Fibroblast of lung (primary cell): Measurements from ENCODE around the gene GOPC. TPM values are rescaled to one million over a fixed set of nuclear protein-coding genes. Genes with fewer than 3 reads are reported as not detected.

Experiments
- DNase-seq, 2 donors: peaks; one replicate each; pipeline versions ENCODE4 v3.0.0 to v3.0.0-alpha.2; 2010; ENCODE audit warnings: low read depth in 2 of 2
- H2AFZ ChIP-seq: 2 replicates; pipeline ENCODE4 v1.5.1; 2012; ENCODE audit warnings: low read length, control low read depth, inconsistent platforms
- H3K27ac ChIP-seq: 2 replicates; pipeline ENCODE4 v1.5.1; 2011; ENCODE audit warnings: low read length, control low read depth; ENCODE audit not compliant: insufficient read depth
- H3K27me3 ChIP-seq: 2 replicates; pipeline ENCODE4 v1.5.1; 2011; ENCODE audit warnings: mild to moderate bottlenecking, low read length; ENCODE audit not compliant: control insufficient read depth, insufficient read depth
- H3K36me3 ChIP-seq: 2 replicates; pipeline ENCODE4 v1.5.1; 2011; ENCODE audit warnings: low read length; ENCODE audit not compliant: control insufficient read depth, insufficient read depth
- H3K4me1 ChIP-seq: 2 replicates; pipeline ENCODE4 v1.5.1; 2011; ENCODE audit warnings: low read length; ENCODE audit not compliant: control insufficient read depth, insufficient read depth; ENCODE audit errors: extremely low read depth
- H3K4me2 ChIP-seq: 2 replicates; pipeline ENCODE4 v1.5.1; 2011; ENCODE audit warnings: low read length, control low read depth; ENCODE audit not compliant: insufficient read depth; ENCODE audit errors: extremely low read depth
- H3K4me3 ChIP-seq, 4 experiments: fragments of 200-600 bp in 1 of 4; sonication (generic) in 1 of 4; replicated peaks in 1 of 4; 2 replicates each; pipeline ENCODE4 v1.5.1; 2011 to 2016; ENCODE audit warnings: low read length in 4 of 4, low read depth in 3 of 4, mild to moderate bottlenecking in 3 of 4, control low read depth in 2 of 4, inconsistent platforms in 1 of 4, mixed read lengths in 1 of 4; ENCODE audit not compliant: insufficient read depth in 1 of 4; ENCODE audit errors: control extremely low read depth in 1 of 4
- H3K79me2 ChIP-seq: 2 replicates; pipeline ENCODE4 v1.5.1; 2012; ENCODE audit warnings: mild to moderate bottlenecking, low read length, inconsistent platforms; ENCODE audit not compliant: control insufficient read depth, insufficient read depth
- H3K9ac ChIP-seq: 2 replicates; pipeline ENCODE4 v1.5.1; 2011; ENCODE audit warnings: mild to moderate bottlenecking, low read length, control low read depth; ENCODE audit not compliant: insufficient read depth
- H3K9me3 ChIP-seq: 2 replicates; pipeline ENCODE4 v1.5.1; 2012; ENCODE audit warnings: low read depth, low read length; ENCODE audit not compliant: control insufficient read depth, insufficient read depth
- H4K20me1 ChIP-seq: 2 replicates; pipeline ENCODE4 v1.5.1; 2011; ENCODE audit warnings: low read length; ENCODE audit not compliant: control insufficient read depth, insufficient read depth; ENCODE audit errors: extremely low read depth
- EZH2 ChIP-seq: IDR thresholded peaks from 2 replicates; pipeline ENCODE4 v1.5.1; 2012; ENCODE audit warnings: low read length, control low read depth, mild to moderate bottlenecking; ENCODE audit errors: missing control alignments
- polyA plus RNA-seq, 2 donors: library from polyadenylated mRNA; depleted of rRNA in 1 of 2; stranded (reverse) in 1 of 2; unstranded in 1 of 2; fragments of >200 nt; gene quantifications; 2 replicates each; pipeline ENCODE4 v1.2.1, GENCODE V29; 2011 to 2012; ENCODE audit warnings: missing spikeins in 1 of 2
- total RNA-seq: library from RNA; depleted of rRNA; stranded (reverse); fragments of >200 nt; gene quantifications from 2 replicates; pipeline ENCODE4 v1.2.1, GENCODE V29; 2014
- TF ChIP-seq, protein P1 (sequence below), 2 donors: IDR thresholded peaks in 1 of 2; conservative IDR thresholded peaks in 1 of 2; 1 replicate in 1 of 2; 2 replicates in 1 of 2; pipeline ENCODE4 v1.5.1; 2011 to 2012; ENCODE audit warnings: low read length in 2 of 2, control low read depth in 1 of 2, inconsistent platforms in 1 of 2, low read depth in 1 of 2, mild to moderate bottlenecking in 1 of 2

Gene GOPC
- total and polyA plus RNA-seq, 2 donors (not counting 1 experiment from before 2014, with no cell fraction given): 32.2 to 45.4 TPM

DNA sequence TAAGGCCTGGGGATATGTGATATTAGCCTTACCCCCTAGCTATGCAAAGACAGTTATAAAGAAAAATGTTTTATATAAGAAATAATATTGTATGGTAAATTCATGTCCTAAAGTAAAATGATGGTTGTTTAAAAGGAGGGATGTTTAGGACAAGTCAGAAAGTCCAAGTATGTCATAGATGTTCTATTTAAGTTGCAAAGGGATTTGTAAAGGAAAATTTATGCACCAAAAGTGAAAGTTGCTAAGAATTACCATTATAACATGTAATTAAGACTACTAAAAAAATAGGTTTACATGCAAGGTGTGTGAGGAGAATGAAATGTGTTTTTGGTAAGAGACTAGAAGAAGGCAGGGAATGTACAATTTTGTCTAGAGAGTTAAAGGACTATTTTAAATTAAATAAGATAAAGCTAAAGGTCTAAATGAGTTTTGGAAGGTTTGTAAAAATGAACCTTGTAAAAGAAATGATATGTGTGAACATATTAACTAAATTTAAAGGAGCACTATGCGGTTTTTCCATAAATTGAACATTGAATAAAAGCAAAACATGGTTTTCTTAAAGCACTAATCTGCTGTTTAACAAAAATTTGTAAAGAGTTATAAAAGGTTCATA is 22.7 kb upstream of the GOPC start:
- H3K4me1 ChIP-seq: no peaks in the 10 kb centered on the region
- no peak overlapping the region for H3K27ac ChIP-seq
- H3K79me2 ChIP-seq: no peaks in the 10 kb centered on the region
- TF ChIP-seq, protein P1, sequence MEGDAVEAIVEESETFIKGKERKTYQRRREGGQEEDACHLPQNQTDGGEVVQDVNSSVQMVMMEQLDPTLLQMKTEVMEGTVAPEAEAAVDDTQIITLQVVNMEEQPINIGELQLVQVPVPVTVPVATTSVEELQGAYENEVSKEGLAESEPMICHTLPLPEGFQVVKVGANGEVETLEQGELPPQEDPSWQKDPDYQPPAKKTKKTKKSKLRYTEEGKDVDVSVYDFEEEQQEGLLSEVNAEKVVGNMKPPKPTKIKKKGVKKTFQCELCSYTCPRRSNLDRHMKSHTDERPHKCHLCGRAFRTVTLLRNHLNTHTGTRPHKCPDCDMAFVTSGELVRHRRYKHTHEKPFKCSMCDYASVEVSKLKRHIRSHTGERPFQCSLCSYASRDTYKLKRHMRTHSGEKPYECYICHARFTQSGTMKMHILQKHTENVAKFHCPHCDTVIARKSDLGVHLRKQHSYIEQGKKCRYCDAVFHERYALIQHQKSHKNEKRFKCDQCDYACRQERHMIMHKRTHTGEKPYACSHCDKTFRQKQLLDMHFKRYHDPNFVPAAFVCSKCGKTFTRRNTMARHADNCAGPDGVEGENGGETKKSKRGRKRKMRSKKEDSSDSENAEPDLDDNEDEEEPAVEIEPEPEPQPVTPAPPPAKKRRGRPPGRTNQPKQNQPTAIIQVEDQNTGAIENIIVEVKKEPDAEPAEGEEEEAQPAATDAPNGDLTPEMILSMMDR (conservative IDR thresholded peaks at IDR 0.05 in 1 of 2, IDR thresholded peaks at IDR 0.05 in 1 of 2; ENCODE audit: low read depth in 1 of 2, low read length in 2 of 2): no peak
- TF ChIP-seq EZH2: no peak
- DNase-seq: no peak
- H3K27me3 ChIP-seq: no peaks in the 10 kb centered on the region
- H2AFZ ChIP-seq: no peak overlapping the region
- H3K9ac ChIP-seq: no peak overlapping the region
- H3K36me3 ChIP-seq: no peaks in the 10 kb centered on the region
- no peaks in the 10 kb centered on the region for H3K9me3 ChIP-seq
- no peak overlapping the region for H3K4me3 ChIP-seq
- H3K4me2 ChIP-seq: no peak overlapping the region
- H4K20me1 ChIP-seq: no peaks in the 10 kb centered on the region

DNA sequence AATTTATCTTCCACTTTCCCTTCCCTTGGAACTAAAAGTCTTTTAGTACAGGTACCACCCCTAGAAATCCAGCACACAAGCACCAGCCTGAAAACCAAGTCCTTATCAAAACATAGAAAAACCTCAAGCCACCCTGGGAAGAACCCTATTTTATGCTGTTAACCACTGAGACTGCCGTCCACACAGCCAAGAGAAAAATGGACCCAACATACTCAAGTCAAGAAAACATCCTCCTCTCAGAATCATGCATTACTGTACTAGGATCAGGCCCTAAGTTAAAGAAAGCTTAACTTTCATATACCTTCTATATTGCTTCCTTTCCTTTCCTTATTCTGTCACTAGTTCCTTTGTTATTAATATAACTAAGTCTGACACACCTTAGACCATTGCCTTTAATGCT is 16.9 kb upstream of the GOPC start:
- H4K20me1 ChIP-seq: no peaks in the 10 kb centered on the region
- H3K79me2 ChIP-seq: no peaks in the 10 kb centered on the region
- no peak overlapping the region for H3K4me3 ChIP-seq
- no peaks in the 10 kb centered on the region for H3K36me3 ChIP-seq
- H3K27me3 ChIP-seq: no peaks in the 10 kb centered on the region
- no peak for DNase-seq
- H3K27ac ChIP-seq: no peak overlapping the region
- no peak overlapping the region for H3K4me2 ChIP-seq
- H3K9me3 ChIP-seq: no peaks in the 10 kb centered on the region
- H3K9ac ChIP-seq: no peak overlapping the region
- no peaks in the 10 kb centered on the region for H3K4me1 ChIP-seq
- no peak overlapping the region for H2AFZ ChIP-seq
- TF ChIP-seq EZH2: no peak
- TF ChIP-seq, protein P1 (conservative IDR thresholded peaks at IDR 0.05 in 1 of 2, IDR thresholded peaks at IDR 0.05 in 1 of 2; ENCODE audit: low read depth in 1 of 2, low read length in 2 of 2): no peak

DNA sequence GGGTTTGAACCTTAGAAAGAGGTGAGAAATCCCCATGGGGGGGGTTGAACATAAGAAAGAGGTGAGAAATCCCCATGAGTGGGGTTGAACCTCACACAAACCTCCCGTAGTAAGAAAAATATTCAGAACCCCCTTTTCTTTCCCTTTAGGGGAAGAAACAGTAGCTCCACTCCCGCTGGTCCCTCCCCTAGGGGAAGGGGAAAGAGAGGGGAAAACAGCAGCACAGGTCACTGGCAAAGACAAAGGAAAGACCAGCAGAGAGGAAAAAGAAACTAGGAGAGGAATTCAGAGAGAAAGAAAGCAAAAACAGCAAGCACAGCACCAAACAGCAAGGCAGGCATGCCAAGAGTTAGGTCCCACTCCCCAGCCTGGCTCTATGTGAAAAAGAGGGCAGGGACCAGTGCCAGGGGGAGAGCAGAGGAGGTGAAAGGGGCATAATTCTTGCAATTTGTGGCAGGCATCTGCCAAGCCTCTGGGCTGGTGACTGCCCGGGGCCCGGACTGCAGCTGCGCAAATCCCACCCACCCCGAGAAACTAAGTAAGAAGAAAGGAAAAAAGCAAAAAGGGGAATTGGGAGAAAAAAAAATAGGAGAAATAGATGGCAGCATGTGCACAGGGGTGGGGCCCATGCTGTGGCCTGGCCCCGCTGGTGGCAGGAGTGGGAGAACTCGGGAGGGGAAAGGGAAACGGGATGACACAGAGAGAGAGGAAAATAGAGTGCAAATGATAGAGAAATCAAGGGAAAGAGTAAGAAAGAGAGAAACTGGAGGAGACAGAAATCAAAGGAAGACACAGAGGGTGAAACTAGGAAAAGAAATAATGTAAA is 15.1 kb upstream of the GOPC start:
- Histone ChIP-seq H2AFZ (no peak overlapping the region), H3K36me3 (no peaks in the 10 kb centered on the region), H3K4me3 (no peak overlapping the region), H3K9ac (no peak overlapping the region), H3K4me1 (no peaks in the 10 kb centered on the region), H4K20me1 (no peaks in the 10 kb centered on the region), H3K4me2 (no peak overlapping the region), H3K79me2 (no peaks in the 10 kb centered on the region), H3K27ac (no peak overlapping the region), H3K9me3 (no peaks in the 10 kb centered on the region), H3K27me3 (no peaks in the 10 kb centered on the region)
- TF ChIP-seq, protein P1 (conservative IDR thresholded peaks at IDR 0.05 in 1 of 2, IDR thresholded peaks at IDR 0.05 in 1 of 2; ENCODE audit: low read depth in 1 of 2, low read length in 2 of 2): no peak
- no peak for TF ChIP-seq EZH2
- no peak for DNase-seq
